Muscle layer of colon (tissue), 2 donors: ENCODE results near the gene TRIP13.
"Not testable (repeated sequence)": the region's sequence is repeated elsewhere in the genome, so short reads cannot be mapped to it uniquely, and the experiment has no call there.

Source experiments
- H3K27ac ChIP-seq: one replicate; pipeline ENCODE4 v1.7.0; 2013; ENCODE audit warnings: low read depth, mild to moderate bottlenecking, low read length, moderate library complexity
- H3K27me3 ChIP-seq, 2 donors: one replicate each; pipeline ENCODE4 v1.7.0; 2013; ENCODE audit warnings: low read length in 2 of 2, mild to moderate bottlenecking in 2 of 2; ENCODE audit not compliant: insufficient read depth in 2 of 2, control insufficient read depth in 1 of 2
- H3K36me3 ChIP-seq: one replicate; pipeline ENCODE4 v1.7.0; 2013; ENCODE audit warnings: mild to moderate bottlenecking, low read length; ENCODE audit not compliant: insufficient read depth
- H3K4me1 ChIP-seq: one replicate; pipeline ENCODE4 v1.7.0; 2013; ENCODE audit warnings: mild to moderate bottlenecking, low read length; ENCODE audit not compliant: insufficient read depth
- H3K4me3 ChIP-seq, 2 donors: one replicate each; pipeline ENCODE4 v1.7.0; 2013; ENCODE audit warnings: low read length in 2 of 2, low read depth in 1 of 2, mild to moderate bottlenecking in 1 of 2, moderate library complexity in 1 of 2
- H3K9ac ChIP-seq: one replicate; pipeline ENCODE4 v1.7.0; 2013; ENCODE audit warnings: low read length
- H3K9me3 ChIP-seq: one replicate; pipeline ENCODE4 v1.7.0; 2013; ENCODE audit warnings: mild to moderate bottlenecking, low read length
- donor health status: abdominal sarcoma.
- donor health status: Adenocarcinoma of cecum.

TRIP13 gene

DNA sequence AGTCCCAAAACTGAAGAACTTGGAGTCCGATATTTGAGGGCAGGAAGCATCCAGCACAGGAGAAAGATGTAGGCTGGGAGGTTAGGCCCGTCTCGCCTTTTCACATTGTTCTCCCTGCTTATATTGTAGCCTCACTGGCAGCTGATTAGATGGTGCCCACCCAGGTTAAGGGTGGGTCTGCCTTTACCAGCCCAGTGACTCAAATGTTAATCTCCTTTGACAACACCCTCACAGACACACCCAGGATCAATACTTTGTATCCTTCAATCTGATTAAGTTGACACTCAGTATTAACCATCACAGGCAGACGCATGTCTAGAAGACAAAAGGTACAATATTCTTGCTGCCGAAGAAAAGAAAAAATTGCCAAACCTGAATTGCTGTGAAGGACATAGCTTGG is 26.0 kb downstream of the TRIP13 start:
- H3K36me3 ChIP-seq, H3K4me3 ChIP-seq, H3K9ac ChIP-seq, H3K4me1 ChIP-seq, H3K27ac ChIP-seq, H3K9me3 ChIP-seq, H3K27me3 ChIP-seq: not testable (repeated sequence)

DNA sequence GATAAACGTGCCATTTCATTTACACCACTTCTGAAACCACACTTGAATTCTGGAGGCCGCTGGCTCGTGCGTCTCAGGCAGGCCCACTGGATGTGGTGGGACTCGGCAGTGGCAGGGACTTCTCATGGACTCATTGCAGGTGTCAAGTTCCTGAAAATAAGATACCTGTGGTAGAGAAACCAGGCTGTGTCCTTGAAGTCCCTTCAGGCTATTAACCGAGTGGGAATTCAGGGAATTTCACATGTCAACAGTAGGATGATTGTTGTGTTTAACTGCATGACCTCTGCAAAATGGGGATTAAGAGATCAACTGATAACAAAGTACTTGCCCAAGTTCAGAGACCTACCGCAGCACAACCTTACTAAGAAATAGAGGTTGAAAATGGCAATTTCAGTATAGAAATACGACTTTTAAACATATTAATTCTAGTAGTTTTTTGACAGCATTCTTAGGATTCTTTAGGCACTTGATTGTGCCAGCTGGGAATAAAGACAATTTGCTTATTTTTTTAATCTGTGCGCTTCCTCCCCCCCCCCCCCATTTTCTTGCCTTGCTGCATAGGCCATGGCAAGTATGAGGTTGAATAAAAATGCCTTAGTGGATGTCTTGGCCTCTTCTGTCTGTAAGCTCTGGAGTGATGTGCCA is 26.8 kb downstream of the TRIP13 start:
- Histone ChIP-seq H3K36me3 (no peaks in the 10 kb centered on the region), H3K27ac (no peak overlapping the region), H3K9ac (no peak overlapping the region), H3K27me3 (no peaks in the 10 kb centered on the region), H3K9me3 (no peaks in the 10 kb centered on the region), H3K4me3 (no peak overlapping the region), H3K4me1 (no peaks in the 10 kb centered on the region)

DNA sequence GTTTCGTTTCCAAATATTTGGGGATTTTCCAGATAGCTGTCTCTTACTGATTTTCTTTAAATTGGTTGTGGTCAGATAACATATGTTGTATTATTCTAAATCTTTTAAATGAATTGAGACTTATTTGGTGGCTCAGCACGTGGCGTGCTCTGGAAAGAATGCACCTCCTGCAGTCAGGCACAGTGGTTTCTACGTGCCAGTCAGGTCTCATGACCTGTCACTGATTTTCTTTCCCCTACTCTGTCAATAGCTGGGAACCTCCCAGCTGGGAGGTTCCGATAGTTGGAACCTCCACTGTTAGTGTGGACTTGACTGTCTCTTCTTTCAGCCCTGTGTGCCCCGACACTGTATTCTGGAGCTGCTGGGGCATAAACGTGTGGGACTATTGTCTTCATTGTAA is 27.6 kb downstream of the TRIP13 start:
- no peak overlapping the region for H3K27ac ChIP-seq
- no peak overlapping the region for H3K4me3 ChIP-seq
- peaks cover 0 to 8% of the 10 kb centered on the region in 2 donors for H3K27me3 ChIP-seq
- H3K36me3 ChIP-seq: no peaks in the 10 kb centered on the region
- no peak overlapping the region for H3K9ac ChIP-seq
- H3K4me1 ChIP-seq: no peaks in the 10 kb centered on the region
- no peaks in the 10 kb centered on the region for H3K9me3 ChIP-seq

DNA sequence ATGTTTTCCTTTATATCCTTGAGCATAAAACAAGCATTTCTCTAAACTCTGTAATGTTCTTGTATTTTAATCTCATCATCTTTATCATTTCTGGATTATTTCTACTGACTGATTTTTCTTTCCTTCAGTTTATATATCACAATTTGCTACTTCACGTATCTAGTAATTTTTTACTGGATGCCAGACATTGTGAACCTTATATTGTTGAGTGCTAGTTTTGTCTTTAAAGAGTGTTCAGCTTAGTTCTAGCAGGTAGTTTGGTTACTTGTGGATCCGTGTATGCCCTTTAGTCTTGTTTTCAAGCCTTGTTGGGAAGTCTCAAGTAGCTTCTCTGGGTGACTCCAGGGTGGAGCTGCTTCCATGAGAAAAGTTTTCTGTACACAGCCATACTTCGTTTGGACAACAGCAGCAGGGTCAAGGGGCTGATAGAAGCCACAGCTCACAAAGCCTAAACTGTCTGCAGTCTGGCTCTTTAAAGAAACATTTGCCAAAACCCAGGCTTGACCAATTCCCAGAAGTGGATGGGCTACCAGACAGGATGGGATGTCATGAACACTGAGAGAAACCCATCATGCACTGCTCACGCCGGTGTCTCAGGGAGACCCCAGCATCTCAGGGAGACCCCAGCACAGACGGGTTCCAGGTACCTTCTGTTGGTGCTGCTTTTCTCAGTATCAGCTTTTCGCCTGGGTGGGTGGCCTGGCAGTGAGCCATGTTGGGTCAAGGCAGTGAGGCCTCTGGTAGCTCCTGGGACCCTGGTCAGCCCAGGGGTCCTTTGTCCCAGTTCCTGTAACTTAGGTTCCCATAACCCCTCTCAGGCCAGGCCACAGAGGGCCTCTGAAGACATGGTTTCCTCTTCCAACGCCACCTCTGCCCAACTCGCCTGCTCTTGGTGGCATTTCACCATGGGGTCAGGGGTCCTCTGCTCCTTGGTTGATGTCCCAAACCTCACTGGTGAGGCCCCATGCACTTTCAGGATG is 29.1 kb downstream of the TRIP13 start:
- Histone ChIP-seq H3K36me3 (no peaks in the 10 kb centered on the region), H3K4me1 (peaks cover 5% of the 10 kb centered on the region), H3K27me3 (peaks cover 9 to 11% of the 10 kb centered on the region in 2 donors), H3K9ac (no peak overlapping the region), H3K4me3 (no peak overlapping the region), H3K27ac (no peak overlapping the region), H3K9me3 (no peaks in the 10 kb centered on the region)

DNA sequence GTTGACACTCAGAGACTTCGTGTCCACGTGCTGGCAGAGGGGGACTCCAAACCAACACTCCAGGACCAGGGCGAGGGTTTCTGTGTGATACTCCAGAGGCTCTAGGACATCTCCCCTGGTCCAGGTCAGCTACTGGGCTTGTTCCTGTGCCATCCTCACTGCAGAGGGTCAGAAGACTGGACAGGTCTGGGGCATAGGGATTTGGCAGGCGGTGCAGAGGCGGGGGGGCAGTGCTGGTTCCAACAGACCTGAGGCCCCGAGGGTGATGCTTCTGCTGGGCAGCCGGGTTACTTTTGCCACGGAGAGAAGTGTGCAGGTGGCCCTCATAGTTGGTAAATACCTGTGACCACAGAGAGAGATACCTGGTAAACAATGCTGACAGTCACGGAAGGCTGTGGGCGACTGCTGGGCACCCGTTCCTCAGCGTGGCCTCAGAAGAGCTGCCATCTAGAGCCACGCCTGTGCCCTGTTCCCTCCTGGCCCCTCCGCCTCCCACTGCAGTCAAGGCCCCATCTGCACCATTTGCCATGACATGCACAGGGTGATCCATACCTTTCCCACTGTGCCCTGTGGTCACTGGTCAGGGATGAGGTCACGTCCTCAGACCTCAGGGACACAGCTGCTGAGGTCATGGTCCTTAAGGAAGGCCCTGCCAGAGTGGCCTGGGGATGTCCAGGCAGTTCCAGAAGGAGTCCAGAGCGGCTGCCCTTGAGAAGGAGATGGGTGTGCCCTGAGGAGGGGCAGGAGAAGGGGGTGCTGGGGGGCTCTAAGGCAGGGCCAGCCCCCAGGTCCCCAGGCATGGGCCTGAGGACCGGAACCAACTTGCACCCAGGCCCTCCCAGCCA is 30.0 kb downstream of the TRIP13 start:
- peaks cover 5% of the 10 kb centered on the region for H3K4me1 ChIP-seq
- H3K27ac ChIP-seq: no peak overlapping the region
- H3K4me3 ChIP-seq: no peak overlapping the region
- H3K27me3 ChIP-seq: peaks cover 9 to 11% of the 10 kb centered on the region in 2 donors
- H3K36me3 ChIP-seq: no peaks in the 10 kb centered on the region
- no peaks in the 10 kb centered on the region for H3K9me3 ChIP-seq
- no peak overlapping the region for H3K9ac ChIP-seq

DNA sequence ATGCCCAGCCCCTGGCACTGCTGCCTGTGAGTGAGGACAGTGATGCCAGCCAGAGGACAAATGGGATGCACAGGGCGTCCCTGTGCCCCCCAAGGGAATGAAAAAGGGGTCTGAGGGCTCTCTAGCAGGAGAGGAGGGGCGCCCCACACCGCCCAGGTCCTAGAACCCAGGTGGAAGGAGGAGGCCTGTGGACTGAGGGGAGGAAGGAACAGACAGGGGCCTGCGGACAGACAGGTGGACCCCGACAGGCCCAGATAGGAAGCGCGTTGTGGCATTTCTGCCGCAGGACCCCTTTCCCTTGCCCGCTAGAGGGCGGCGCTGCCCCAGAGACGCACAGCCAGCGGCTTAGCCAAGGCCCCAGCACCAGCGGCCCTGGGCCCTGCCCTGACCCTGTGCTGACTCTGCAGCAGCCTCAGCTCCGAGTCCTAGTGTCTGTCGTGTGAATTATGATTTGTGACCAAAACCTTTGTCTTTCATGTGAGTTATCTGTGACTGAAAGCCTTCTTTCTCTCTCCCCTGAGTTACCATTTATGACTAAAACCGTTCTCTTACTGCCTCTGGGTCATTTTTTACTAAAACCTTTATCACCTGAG is 30.7 kb downstream of the TRIP13 start:
- H3K4me1 ChIP-seq: peaks cover 5% of the 10 kb centered on the region
- H3K9ac ChIP-seq: no peak overlapping the region
- H3K27ac ChIP-seq: no peak overlapping the region
- peaks cover 9 to 11% of the 10 kb centered on the region in 2 donors for H3K27me3 ChIP-seq
- H3K36me3 ChIP-seq: no peaks in the 10 kb centered on the region
- H3K4me3 ChIP-seq: no peak overlapping the region
- no peaks in the 10 kb centered on the region for H3K9me3 ChIP-seq

DNA sequence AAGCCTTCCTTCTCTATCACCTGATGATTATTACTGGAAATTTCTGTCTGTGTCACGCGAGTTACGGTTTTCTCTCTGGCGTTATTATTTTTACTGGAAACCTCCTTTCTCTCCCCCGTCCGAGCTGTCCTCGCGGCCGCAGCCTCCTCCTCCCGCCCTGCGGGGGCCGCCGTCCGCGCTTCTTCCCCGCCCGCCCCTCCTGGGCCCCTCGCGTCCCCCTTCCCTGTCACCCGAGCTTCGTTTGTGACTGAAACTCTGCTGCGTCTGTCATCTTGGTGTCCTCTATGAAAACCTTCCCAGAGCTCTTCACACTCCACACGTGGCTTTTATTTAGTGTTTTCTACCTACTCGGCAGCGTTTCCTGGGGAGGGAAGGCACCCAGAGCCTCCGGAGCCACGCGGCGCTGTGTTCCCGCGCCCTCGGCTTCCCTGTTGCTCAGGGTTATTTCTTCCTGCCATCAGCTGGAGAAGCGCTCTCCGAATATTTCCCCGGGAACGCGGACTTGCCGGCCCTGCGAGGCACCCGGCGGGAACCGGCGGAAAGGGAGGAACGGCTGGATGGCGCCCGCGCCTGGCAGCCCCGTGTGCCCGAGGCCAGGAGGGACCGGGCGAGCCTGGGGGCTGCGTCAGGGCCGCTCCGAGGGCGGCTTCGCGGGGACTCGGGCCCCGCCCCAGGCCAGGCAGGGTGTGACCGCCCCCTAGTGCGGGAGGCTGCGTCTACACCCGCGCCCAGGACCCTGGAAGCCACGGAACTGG is 33.9 kb downstream of the TRIP13 start:
- Histone ChIP-seq H3K27ac (no peak overlapping the region), H3K4me1 (peaks cover 5% of the 10 kb centered on the region), H3K27me3 (peaks cover 9 to 11% of the 10 kb centered on the region in 2 donors), H3K9ac (no peak overlapping the region), H3K4me3 (peak overlapping the region; percentile 24 to 46), H3K9me3 (no peaks in the 10 kb centered on the region), H3K36me3 (no peaks in the 10 kb centered on the region)

DNA sequence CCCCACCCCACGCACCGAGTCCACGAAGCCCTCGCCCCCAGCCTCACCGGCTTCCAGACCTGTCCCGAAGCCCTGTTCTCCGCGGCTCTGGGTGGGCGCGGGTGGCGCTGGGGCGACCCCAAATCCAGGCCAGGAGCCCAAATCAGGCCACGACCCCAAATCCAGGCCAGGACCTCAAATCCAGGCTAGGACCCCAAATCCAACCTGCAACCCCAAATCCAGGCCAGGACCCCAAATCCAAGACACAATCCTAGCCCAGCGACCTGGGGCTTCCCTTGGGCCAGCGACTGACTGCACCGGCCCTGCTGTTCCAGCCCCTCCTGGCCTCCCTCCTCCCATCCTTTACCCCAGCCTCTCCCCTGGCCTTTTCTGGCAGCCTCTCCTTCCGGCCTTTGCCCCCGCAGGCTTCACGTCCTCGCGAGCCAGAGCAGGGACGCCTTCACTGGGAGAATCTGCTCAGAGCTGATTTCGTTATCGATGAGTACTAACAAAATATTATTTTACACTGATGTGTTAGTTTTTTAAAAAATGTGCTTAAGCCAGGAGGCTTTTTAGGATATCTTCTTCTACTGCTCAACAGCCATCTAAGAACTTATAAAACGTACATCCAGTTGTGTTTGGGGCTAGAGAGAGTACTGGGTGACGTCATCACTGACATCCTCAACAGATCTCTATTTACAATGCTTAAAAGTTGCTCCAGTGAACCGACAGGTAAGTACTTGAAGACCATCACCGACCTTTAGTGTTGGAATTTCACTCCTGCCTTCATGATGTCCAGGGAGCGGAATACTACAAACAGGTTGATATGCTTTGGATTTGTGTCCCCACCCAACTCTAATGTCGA is 34.7 kb downstream of the TRIP13 start:
- Histone ChIP-seq H3K9me3 (no peaks in the 10 kb centered on the region), H3K27me3 (peaks cover 9 to 11% of the 10 kb centered on the region in 2 donors), H3K4me3 (no peak overlapping the region), H3K9ac (no peak overlapping the region), H3K27ac (no peak overlapping the region), H3K36me3 (no peaks in the 10 kb centered on the region), H3K4me1 (peaks cover 6% of the 10 kb centered on the region)

DNA sequence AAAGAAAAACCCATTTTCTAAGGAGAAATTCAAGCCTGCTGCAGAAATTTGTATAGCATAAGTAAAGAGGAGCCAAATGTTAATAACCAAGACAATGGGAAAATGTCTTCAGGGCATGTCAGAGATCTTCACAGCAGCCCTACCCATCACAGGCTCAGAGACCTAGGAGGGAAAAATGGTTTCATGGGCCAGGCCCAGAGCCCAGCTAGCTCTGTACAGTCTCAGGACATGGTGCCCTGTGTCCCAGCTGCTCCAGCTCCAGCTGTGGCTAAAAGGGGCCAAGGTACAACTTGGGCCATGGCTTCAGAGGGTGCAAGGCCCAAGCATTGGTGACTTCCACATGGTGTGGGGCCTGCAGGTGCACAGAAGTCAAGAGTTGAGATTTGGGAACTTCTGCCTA is 36.5 kb downstream of the TRIP13 start:
- not testable (repeated sequence) for H3K4me1 ChIP-seq, H3K36me3 ChIP-seq, H3K27ac ChIP-seq, H3K4me3 ChIP-seq, H3K9ac ChIP-seq, H3K9me3 ChIP-seq
- peaks cover 9 to 11% of the 10 kb centered on the region in 2 donors for H3K27me3 ChIP-seq

DNA sequence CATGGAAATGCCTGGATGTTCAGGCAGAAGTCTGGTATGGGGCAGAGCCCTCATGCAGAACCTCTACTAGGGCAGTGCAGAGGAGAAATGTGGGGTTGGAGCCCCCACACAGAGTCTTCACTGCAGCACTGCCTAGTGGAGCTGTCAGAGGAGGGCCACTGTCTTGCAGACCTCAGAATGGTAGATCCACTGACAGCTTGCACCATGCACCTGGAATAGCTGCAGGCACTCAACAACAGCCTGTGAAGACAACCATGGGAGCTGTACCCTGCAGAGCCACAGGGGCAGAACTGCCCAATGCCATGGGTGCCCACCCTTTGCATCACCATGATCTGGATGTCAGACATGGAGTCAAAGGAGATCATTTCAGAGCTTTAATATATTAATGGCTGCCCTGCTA is 36.9 kb downstream of the TRIP13 start:
- Histone ChIP-seq H3K4me3 (no peak overlapping the region), H3K9me3 (no peaks in the 10 kb centered on the region), H3K4me1 (peaks cover 10% of the 10 kb centered on the region), H3K9ac (no peak overlapping the region), H3K27me3 (peaks cover 8 to 11% of the 10 kb centered on the region in 2 donors), H3K36me3 (no peaks in the 10 kb centered on the region), H3K27ac (no peak overlapping the region)
